WI38 (cell line): ENCODE results near the gene PGPEP1.

Experiments
- H3K4me3 ChIP-seq: 2 replicates; pipeline ENCODE4 v1.5.1; 2011; ENCODE audit warnings: low read depth, mild to moderate bottlenecking, control low read depth, low read length
- TF ChIP-seq, protein P1 (sequence below): IDR thresholded peaks from 2 replicates; pipeline ENCODE4 v1.5.1; 2012; ENCODE audit warnings: low read depth, mild to moderate bottlenecking, control low read depth, low read length

The PGPEP1 gene

DNA sequence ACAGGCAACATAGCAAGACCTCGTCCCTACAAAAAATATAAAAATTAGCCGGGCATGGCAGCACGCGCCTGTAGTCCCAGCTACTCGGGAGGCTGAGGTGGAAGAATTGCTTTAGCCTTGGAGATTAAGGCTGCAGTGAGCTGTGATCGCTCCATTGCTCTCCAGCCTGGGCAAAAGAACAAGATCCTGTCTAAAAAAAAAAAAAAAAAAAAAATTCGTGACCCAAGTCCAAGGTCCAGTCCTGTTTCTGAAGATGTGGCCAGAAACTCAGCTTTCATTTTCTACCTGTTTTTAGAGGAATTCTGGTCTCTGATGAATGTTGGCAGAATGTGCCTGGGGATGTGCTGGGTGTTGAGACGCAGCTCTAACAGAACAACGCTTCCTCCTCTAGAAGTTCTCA lies 1.9 kb upstream of the PGPEP1 start:
- TF ChIP-seq, protein P1, sequence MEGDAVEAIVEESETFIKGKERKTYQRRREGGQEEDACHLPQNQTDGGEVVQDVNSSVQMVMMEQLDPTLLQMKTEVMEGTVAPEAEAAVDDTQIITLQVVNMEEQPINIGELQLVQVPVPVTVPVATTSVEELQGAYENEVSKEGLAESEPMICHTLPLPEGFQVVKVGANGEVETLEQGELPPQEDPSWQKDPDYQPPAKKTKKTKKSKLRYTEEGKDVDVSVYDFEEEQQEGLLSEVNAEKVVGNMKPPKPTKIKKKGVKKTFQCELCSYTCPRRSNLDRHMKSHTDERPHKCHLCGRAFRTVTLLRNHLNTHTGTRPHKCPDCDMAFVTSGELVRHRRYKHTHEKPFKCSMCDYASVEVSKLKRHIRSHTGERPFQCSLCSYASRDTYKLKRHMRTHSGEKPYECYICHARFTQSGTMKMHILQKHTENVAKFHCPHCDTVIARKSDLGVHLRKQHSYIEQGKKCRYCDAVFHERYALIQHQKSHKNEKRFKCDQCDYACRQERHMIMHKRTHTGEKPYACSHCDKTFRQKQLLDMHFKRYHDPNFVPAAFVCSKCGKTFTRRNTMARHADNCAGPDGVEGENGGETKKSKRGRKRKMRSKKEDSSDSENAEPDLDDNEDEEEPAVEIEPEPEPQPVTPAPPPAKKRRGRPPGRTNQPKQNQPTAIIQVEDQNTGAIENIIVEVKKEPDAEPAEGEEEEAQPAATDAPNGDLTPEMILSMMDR = no peak
- H3K4me3 ChIP-seq = no peak overlapping the region

DNA sequence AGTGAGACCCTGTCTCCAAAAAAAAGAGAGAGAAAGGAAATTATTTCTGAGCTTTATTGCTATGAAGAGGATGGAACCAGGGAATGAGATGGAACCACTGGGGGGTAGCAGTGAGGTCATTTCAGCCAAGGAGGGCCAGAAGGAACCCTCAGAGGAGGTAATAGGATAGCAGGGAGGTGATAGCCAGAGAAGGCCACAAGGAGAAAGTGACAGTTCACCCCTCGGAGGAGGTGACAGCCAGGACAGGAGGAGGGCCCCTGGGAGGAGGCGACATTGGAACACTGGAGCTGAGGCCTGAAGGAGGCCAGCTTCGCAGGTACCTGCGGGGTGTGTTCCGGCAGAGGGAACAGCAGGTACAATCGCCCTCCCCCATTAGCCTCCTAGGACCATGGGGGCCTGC lies 675 bp upstream of the PGPEP1 start:
- no peak overlapping the region for H3K4me3 ChIP-seq
- TF ChIP-seq, protein P1 = no peak

DNA sequence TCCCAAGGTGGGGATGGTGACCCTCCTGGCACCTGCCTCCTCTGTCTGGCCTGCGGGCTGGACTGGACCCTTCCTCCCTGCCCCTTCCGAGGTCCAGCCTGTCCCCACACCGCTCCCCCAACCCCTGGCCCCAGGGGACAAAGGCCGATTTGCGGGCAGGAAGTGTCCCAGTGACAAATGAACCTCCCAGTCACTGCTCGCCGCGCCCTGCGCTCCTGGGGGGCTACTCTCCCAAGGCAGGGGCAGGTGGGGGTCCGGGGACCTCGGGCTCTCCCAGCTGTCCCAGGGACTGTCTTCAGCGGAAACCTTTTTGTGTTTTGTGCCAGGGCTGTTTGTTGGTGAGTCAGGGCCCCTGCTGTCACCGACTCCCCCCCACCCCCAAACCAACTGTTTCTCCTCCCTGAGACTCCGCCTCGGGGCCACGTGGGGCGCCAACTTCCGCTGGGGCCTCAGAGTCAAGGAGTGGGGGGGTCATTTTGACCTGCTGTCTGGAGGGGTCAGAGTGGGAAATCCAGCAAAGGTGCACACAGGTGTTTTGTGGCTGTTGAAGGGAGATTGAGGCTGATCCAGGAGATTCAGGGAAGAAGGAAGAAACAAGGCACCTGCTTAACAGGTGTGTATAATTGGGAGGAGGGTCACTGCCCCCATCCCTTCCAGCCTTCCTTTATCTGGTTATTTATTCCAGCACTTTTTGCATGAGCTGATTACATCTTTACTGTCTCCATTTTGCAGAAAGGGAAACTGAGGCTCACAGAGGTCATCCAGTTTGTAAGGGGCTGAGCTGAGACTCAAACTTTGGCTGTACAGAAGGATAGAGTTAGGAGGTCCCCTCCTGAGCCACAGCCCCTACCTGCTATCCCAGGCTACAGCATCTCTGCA lies 831 bp downstream of the PGPEP1 start:
- H3K4me3 ChIP-seq = peak overlapping the region; percentile 84
- TF ChIP-seq, protein P1 = no peak

DNA sequence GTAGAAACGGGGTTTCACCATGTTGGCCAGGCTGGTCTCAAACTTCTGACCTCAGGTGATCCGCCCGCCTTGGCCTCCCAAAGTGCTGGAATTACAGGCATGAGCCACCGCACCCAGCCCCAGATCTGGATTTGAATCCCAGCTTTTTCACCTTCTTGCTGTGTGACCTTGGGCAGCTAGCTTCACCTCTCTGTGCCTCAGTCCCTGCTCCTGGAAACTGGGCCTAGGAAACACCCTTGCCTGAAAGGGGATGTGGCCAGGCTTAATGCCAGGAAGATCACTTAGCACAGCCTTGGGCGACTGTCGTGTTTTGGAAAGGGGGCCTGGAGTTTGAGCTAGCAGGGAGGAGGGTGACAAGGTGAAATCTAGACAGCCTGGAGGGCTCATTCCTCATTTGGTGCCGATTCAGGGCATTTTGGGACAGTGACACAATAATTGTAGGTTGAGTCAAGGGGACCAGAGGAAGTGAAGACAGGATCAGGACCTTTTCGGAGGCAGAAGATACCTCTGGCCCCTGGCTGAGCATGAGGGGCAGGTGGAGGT lies 1.8 kb downstream of the PGPEP1 start:
- TF ChIP-seq, protein P1 = no peak
- no peak overlapping the region for H3K4me3 ChIP-seq

DNA sequence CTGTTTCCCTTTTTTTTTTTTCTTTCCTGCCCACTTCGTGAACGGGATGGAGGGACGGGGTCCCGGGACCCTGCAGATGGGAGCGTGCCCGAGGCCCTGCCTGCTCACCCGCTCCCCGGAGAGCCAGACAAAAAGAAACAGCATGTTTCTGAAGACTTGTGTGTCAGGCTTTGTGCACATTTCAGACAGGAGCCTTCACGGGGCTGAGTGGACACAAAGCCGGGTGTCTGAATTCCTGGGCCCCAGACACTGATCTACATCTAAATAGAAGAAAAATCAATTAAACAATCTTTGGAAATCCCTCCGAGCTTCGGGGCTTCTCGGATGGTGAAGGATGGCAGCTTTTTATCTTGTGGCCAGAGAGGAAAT lies 4.2 kb downstream of the PGPEP1 start:
- no peak overlapping the region for H3K4me3 ChIP-seq
- TF ChIP-seq, protein P1 = no peak

DNA sequence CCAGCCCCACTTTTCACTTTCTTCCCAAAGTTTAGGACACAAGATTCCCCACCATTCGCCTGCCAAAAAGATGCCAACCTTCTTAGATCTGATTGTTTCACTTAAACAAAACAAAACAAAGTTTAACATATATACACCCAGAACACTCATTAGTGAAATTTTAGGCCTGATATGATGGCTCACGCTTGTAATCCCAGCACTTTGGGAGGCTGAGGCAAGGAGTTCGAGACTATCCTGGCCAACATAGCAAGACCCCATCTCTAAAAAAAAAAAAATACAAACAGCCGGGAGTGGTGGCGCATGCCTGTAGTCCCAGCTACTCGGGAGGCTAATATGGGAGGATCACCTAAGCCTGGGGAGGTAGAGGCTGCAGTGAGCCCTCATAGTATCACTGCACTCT lies 4.9 kb downstream of the PGPEP1 start:
- TF ChIP-seq, protein P1 = no peak
- H3K4me3 ChIP-seq = no peak overlapping the region

DNA sequence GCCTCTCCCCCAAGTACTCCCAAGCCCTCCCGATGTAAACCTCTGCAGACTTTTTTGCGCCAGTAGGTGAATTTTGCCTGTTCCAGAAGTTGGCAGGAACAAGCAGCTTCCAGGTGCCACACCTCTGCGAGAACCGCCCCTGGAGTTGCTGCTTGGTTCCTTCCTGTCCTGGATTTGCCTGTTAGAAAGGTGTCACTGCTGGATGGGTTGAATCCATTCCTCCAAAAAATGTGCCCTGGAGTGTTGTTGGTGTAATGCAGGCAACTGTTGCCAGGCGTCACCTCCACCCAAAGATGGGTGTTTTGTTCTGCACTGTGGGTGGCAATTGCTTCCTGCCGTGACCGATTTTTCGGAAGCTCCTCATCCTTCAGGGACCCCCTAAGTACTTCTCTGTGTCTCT lies 5.7 kb downstream of the PGPEP1 start:
- no peak overlapping the region for H3K4me3 ChIP-seq
- TF ChIP-seq, protein P1 = no peak
